ENCODE results near the gene RGS17.
"Not testable (repeated sequence)": the region's sequence is repeated elsewhere in the genome, so short reads cannot be mapped to it uniquely, and the experiment has no call there.

Gene RGS17

DNA sequence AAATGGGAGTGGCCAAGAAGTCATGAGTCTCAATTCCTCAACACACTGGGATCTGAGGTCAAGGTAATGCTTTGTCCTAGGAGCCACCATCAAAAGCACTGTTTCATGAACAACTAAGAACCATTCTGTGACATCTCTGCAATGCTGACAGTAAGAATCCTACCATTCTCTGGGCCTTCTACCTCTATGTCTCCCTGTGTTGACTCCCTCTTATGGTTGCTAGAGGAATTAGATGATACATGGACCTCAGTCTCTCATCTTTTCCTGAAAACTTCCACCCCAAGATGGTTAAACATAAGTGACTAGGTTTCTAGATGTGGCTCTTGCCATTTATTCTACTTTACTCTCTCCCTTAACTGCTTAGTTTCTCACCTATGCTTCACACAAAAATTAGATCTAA lies 137.7 kb downstream of the RGS17 start:
- H3K4me1 ChIP-seq (ENCODE audit: control insufficient read depth, insufficient read depth, low read length): no peaks in the 10 kb centered on the region
- H3K36me3 ChIP-seq (ENCODE audit: control insufficient read depth, insufficient read depth, low read length): peaks cover 5% of the 10 kb centered on the region
- no peaks in the 10 kb centered on the region for H3K9me3 ChIP-seq (ENCODE audit: control insufficient read depth, low read length)
- H3K9ac ChIP-seq (ENCODE audit: low read length): no peak overlapping the region
- H3K4me3 ChIP-seq (ENCODE audit: low read length): no peak overlapping the region
- H3K27me3 ChIP-seq (ENCODE audit: control insufficient read depth, insufficient read depth, low read length): no peaks in the 10 kb centered on the region

DNA sequence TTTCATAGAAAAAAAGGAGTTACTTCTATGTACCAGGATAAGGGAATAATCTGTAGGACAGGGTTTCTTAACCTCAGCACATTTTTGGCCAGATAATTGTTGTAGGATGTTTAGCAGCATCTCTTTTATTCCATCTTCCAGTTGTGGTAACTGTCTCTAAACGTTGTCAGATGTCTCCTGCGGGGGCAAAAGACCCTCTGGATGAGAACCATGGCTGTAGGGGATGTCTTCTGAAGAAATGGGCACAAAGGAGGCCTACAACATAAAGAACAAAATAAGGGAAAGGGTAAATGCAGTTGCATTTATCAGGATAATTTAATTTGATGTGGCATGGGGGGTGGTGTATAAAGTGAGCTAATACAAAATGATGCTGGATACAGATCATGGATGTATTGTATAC lies 144.1 kb downstream of the RGS17 start:
- Histone ChIP-seq H3K27me3 (ENCODE audit: control insufficient read depth, insufficient read depth, low read length) (no peaks in the 10 kb centered on the region), H3K4me1 (ENCODE audit: control insufficient read depth, insufficient read depth, low read length) (peaks cover 6% of the 10 kb centered on the region), H3K9ac (ENCODE audit: low read length) (no peak overlapping the region), H3K36me3 (ENCODE audit: control insufficient read depth, insufficient read depth, low read length) (no peaks in the 10 kb centered on the region), H3K9me3 (ENCODE audit: control insufficient read depth, low read length) (no peaks in the 10 kb centered on the region), H3K4me3 (ENCODE audit: low read length) (no peak overlapping the region)

DNA sequence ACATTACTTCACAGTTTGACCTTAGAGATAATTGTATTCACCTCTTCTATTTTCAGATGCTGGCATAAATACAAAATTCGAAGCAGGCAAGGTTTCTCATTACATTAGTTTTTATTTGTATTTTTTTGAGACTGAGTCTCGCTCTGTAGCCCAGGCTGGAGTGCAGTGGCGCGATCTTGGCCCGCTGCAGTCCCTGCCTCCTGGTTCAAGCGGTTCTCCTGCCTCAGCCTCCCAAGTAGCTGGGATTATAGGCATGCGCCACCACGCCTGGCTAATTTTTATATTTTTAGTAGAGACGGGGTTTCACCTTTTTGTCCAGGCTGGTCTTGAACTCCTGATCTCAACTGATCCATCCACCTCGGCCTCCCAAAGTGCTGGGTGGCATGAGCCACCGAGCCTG lies 145.8 kb downstream of the RGS17 start:
- not testable (repeated sequence) for H3K36me3 ChIP-seq (ENCODE audit: control insufficient read depth, insufficient read depth, low read length); H3K9ac ChIP-seq (ENCODE audit: low read length); H3K4me3 ChIP-seq (ENCODE audit: low read length); H3K9me3 ChIP-seq (ENCODE audit: control insufficient read depth, low read length); H3K4me1 ChIP-seq (ENCODE audit: control insufficient read depth, insufficient read depth, low read length); H3K27me3 ChIP-seq (ENCODE audit: control insufficient read depth, insufficient read depth, low read length)

DNA sequence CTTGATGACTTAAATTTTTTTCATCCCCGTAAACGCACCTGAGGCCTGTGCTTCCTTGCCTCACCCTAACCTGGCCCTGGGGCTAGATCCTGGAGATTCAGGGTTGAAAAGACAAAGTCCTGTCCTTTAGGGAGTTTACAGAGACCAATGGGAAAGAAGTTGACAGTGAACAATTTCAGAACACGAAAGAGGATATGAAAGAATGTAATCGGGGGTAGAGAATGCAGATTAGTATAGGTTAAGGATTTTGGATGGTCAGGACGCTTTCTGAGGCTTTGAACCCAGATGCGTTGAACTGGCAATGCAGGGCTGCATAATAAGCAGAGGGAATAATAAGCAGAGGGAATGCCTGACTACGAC lies 146.6 kb downstream of the RGS17 start:
- Histone ChIP-seq H3K4me3 (ENCODE audit: low read length) (no peak overlapping the region), H3K9me3 (ENCODE audit: control insufficient read depth, low read length) (no peaks in the 10 kb centered on the region), H3K4me1 (ENCODE audit: control insufficient read depth, insufficient read depth, low read length) (peaks cover 6% of the 10 kb centered on the region), H3K27me3 (ENCODE audit: control insufficient read depth, insufficient read depth, low read length) (no peaks in the 10 kb centered on the region), H3K36me3 (ENCODE audit: control insufficient read depth, insufficient read depth, low read length) (no peaks in the 10 kb centered on the region), H3K9ac (ENCODE audit: low read length) (peak overlapping the region; percentile 56)

DNA sequence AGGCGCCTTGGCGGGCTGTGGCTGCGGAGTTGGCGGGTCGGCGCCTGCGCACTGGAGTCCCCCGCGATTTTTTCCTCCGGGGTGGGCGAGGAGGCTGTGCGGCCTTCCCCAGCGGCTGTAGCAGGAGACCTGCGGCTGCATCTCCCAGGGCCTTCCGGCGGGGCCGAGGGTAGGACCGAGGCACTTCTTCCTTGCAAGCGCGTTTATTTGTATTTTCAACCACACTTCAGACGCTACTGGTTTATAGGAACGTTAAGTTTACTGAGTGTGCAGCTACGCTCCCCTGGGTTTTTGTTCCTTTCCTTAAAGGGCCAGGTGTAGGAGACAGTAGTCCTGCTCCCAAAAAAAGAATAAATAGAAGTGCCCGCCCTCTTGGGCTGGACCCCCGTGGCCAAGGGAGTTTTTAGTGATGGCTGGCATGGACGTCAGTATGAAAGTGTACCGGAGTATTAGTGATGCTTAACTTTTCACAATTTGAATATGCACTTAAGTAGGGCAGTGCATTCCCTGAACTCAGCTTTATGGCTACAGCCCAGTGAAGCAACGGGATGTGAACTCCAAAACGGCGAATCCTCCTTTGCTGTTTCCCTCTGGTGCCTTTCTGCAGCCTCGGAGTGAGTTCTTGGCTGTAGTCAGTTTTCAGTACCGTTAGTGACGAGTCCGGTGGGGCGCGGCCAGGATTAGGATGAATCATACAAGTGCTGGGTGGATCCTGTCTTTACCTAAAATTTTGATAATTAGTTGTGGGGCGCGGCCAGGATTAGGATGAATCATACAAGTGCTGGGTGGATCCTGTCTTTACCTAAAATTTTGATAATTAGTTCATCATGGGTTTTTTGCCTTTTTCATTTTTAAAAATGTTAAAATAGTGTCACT lies 147.2 kb downstream of the RGS17 start:
- Histone ChIP-seq H3K36me3 (ENCODE audit: control insufficient read depth, insufficient read depth, low read length) (no peaks in the 10 kb centered on the region), H3K4me1 (ENCODE audit: control insufficient read depth, insufficient read depth, low read length) (peaks cover 6% of the 10 kb centered on the region), H3K9ac (ENCODE audit: low read length) (peak overlapping the region; percentile 56), H3K4me3 (ENCODE audit: low read length) (peak overlapping the region; percentile 57), H3K27me3 (ENCODE audit: control insufficient read depth, insufficient read depth, low read length) (no peaks in the 10 kb centered on the region), H3K9me3 (ENCODE audit: control insufficient read depth, low read length) (no peaks in the 10 kb centered on the region)

DNA sequence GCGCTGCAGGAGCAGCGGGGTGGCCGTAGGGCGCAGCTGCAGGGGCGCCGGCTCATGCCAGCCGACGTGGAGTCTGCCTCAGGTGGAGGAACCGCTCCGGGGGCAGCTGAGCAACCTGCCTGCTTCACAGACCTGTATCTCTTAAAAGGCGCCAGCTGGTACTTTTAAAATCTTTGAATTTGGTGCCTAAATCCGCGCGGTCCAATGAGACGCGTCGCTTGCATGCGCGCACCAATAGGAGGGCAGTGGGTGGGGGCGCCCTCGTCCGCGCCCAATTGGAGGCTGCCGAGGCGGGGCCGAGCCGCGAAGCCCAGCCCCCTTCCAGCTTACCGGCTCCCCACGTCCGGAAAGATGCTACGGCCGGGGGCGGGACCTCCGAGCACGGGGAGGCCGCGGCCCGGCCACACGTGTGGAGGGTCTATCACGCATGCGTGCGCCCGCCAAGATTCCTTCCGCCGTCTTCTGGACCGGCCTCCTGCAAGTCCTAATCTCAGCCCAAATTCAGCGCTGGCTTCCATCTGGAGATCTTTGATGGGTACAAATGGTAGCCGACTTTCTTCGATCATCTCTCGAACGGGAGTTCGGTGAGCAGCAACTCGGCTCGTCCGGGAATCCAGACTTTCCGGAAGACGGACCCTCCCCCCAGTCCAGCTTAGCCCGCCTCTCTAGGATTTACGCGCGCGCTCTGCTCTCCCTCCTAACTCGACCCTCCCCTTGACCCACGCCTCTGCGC lies 148.0 kb downstream of the RGS17 start, which contains the start of gene FBXO5:
Gene FBXO5 (minus strand): TSS at position 138 of the 733 bp plus-strand sequence. CDS start 82 bp downstream, at position 56.
- Histone ChIP-seq H3K4me1 (ENCODE audit: control insufficient read depth, insufficient read depth, low read length) (peaks cover 6% of the 10 kb centered on the region), H3K27me3 (ENCODE audit: control insufficient read depth, insufficient read depth, low read length) (no peaks in the 10 kb centered on the region), H3K4me3 (ENCODE audit: low read length) (peak within 1 kb of the TSS; percentile 57), H3K36me3 (ENCODE audit: control insufficient read depth, insufficient read depth, low read length) (no peaks in the 10 kb centered on the region), H3K9ac (ENCODE audit: low read length) (peak within 1 kb of the TSS; percentile 56), H3K9me3 (ENCODE audit: control insufficient read depth, low read length) (no peaks in the 10 kb centered on the region)

DNA sequence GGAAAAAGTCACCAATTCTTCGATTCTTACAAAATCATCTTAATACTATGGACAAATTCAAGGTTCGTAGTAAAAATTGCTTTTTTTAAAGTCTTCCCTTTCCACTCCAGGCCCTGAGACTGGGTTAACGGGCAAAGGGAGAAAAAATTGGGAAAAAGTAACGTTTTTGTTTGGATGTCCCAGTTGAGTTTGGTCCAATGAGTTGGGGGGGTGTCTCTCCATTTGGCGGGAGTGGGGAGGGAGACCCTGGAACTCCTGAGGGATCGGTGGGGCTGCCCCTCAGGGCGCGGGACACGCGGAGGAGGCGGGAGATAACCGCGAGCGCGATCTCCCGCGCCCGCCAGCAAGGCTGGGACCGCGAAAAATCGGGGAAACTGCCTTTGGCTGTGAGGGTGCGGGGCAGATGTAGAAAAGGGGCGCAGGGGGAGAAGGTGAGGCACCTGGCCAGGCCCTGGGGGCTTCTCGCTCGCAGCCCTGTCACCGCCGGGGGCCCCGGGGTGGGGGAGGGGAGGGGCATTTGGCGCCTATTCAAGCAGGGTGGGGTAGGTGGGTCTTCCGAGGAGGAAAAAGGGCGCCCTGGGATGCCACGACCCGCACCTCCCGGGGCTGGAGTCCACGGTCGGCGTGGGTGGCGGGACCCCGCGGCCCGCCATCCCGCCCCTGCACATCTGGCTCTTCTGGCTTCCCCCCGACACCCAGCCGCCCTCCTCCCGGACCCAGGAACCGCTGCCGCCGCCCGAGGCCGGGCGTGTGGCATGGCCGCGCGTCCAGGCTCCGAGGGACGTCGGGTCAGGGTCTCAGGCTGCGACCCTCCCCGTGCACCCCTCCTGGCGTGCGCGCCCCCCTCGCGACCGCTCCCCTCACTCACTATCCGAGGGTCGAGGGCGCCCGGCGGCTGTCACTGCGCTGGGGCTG lies 148.8 kb downstream of the RGS17 start:
- H3K9me3 ChIP-seq (ENCODE audit: control insufficient read depth, low read length): no peaks in the 10 kb centered on the region
- no peaks in the 10 kb centered on the region for H3K27me3 ChIP-seq (ENCODE audit: control insufficient read depth, insufficient read depth, low read length)
- peak overlapping the region; percentile 57 for H3K4me3 ChIP-seq (ENCODE audit: low read length)
- H3K36me3 ChIP-seq (ENCODE audit: control insufficient read depth, insufficient read depth, low read length): no peaks in the 10 kb centered on the region
- H3K4me1 ChIP-seq (ENCODE audit: control insufficient read depth, insufficient read depth, low read length): peaks cover 6% of the 10 kb centered on the region
- H3K9ac ChIP-seq (ENCODE audit: low read length): no peak overlapping the region

DNA sequence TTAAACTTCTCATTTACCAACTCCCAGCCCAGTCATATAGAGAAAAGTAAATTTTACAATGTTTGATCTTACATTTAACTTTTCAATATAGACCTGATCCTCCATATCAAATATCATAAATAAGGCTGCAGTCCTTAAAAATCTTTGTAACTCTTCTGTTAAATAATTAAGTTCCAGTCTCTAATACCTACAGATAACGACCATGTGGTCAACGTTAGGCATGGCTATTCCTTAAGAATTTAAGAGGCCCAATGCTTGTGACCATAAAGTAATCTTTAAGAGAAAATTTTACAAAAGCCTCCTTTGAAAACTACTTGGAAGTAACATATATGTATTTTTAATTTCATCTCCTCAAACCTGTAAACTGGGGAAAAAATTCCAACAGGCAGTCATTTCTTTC lies 149.9 kb downstream of the RGS17 start:
- H3K9ac ChIP-seq (ENCODE audit: low read length): no peak overlapping the region
- no peaks in the 10 kb centered on the region for H3K36me3 ChIP-seq (ENCODE audit: control insufficient read depth, insufficient read depth, low read length)
- H3K9me3 ChIP-seq (ENCODE audit: control insufficient read depth, low read length): no peaks in the 10 kb centered on the region
- no peak overlapping the region for H3K4me3 ChIP-seq (ENCODE audit: low read length)
- H3K27me3 ChIP-seq (ENCODE audit: control insufficient read depth, insufficient read depth, low read length): no peaks in the 10 kb centered on the region
- peaks cover 6% of the 10 kb centered on the region for H3K4me1 ChIP-seq (ENCODE audit: control insufficient read depth, insufficient read depth, low read length)

DNA sequence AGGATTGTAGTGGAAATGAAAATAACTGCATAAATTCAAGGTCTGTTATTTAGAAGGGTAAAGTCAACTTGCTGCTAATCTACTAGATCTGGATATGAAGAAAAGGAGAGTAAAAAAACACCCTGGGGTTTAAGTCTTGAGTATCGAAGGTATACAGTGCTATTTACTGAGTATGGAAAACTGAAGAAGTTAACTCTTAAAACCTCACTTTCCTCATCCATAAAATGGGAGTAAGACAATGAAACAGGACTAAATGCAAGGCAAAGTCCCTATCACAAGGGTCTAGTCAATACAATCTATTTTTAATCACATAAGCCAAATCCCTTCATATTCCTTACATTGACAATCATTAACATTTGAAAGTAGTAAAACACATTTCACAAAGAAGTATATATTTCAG lies 150.4 kb downstream of the RGS17 start:
- no peaks in the 10 kb centered on the region for H3K36me3 ChIP-seq (ENCODE audit: control insufficient read depth, insufficient read depth, low read length)
- no peak overlapping the region for H3K4me3 ChIP-seq (ENCODE audit: low read length)
- peaks cover 6% of the 10 kb centered on the region for H3K4me1 ChIP-seq (ENCODE audit: control insufficient read depth, insufficient read depth, low read length)
- H3K27me3 ChIP-seq (ENCODE audit: control insufficient read depth, insufficient read depth, low read length): no peaks in the 10 kb centered on the region
- no peaks in the 10 kb centered on the region for H3K9me3 ChIP-seq (ENCODE audit: control insufficient read depth, low read length)
- no peak overlapping the region for H3K9ac ChIP-seq (ENCODE audit: low read length)

DNA sequence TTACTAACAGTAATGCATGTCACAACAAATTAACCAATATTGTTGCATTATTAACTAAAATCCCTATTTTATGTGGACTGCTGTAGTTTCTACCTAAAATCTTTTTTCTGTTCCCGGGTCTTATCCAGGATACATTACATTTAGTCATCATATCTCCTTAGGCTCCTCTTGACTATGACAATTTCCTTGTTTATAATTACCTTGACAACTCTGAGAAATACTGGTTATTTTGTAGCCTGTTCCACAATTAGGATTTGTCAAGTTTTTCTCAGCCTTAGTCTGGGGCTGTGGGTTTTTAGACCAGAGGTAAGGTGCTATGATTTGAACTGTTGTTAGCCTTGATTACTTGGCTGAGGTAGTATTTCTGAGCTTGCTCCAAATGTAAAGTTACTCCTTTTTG lies 152.0 kb downstream of the RGS17 start:
- H3K4me3 ChIP-seq (ENCODE audit: low read length): no peak overlapping the region

DNA sequence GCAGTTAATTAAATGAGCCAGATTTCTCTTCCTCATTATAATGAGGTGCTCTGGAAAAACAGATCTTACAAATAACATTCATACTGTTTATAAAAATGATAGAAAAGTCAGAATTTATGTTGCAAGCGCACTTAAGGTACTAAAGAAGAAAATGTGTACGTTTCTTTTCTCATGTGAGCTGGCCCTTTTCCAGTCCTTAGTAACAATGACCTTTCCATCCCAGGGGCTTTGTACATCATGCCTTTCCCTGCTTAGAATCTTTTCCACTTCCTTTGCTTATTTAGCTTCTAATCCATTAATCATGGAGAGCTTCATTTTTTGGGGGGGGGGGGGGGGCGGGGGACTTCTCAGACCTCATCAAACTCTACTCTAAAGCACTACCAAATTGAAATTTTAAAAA lies 153.0 kb downstream of the RGS17 start:
- no peaks in the 10 kb centered on the region for H3K27me3 ChIP-seq (ENCODE audit: control insufficient read depth, insufficient read depth, low read length)
- H3K9me3 ChIP-seq (ENCODE audit: control insufficient read depth, low read length): no peaks in the 10 kb centered on the region
- H3K4me3 ChIP-seq (ENCODE audit: low read length): no peak overlapping the region
- no peaks in the 10 kb centered on the region for H3K36me3 ChIP-seq (ENCODE audit: control insufficient read depth, insufficient read depth, low read length)
- no peaks in the 10 kb centered on the region for H3K4me1 ChIP-seq (ENCODE audit: control insufficient read depth, insufficient read depth, low read length)
- no peak overlapping the region for H3K9ac ChIP-seq (ENCODE audit: low read length)

More for the DNA sequence above, 152.0 kb downstream of the RGS17 start:
- Histone ChIP-seq H3K36me3 (ENCODE audit: control insufficient read depth, insufficient read depth, low read length) (no peaks in the 10 kb centered on the region), H3K9me3 (ENCODE audit: control insufficient read depth, low read length) (no peaks in the 10 kb centered on the region), H3K9ac (ENCODE audit: low read length) (no peak overlapping the region), H3K4me1 (ENCODE audit: control insufficient read depth, insufficient read depth, low read length) (no peaks in the 10 kb centered on the region), H3K27me3 (ENCODE audit: control insufficient read depth, insufficient read depth, low read length) (no peaks in the 10 kb centered on the region)

Measured in mucosa of stomach (tissue), 1 donor.